SW 1271 (cell line): Measurements from ENCODE around the gene ATP6V0A1.
A peak's percentile ranks its signal among the peaks of the same experiment; 100 is the strongest.

Source experiments
- DNase-seq, 2 experiments: peaks; one replicate each; lab custom pipeline; 2025; lab: John Stamatoyannopoulos, UW

ATP6V0A1 gene

GRCh38 chr17:42562388-42563142, 103.9 kb downstream of the ATP6V0A1 start:
- no peak for DNase-seq

- no peak for DNase-seq
These were observed 104.4 kb downstream of the ATP6V0A1 start for GRCh38 chr17:42563143-42563509.

- DNase-seq, result no peak
These were observed 104.9 kb downstream of the ATP6V0A1 start for GRCh38 chr17:42563543-42563942.

GRCh38 chr17:42563950-42564349, 105.3 kb downstream of the ATP6V0A1 start:
- DNase-seq, result no peak

- DNase-seq, result no peak
These were observed 106.3 kb downstream of the ATP6V0A1 start for GRCh38 chr17:42564815-42565522.

- no peak for DNase-seq
These were observed 107.0 kb downstream of the ATP6V0A1 start for GRCh38 chr17:42565523-42566214.

- DNase-seq, result no peak
These were observed 107.7 kb downstream of the ATP6V0A1 start for GRCh38 chr17:42566215-42566882.

GRCh38 chr17:42566883-42567573, 108.3 kb downstream of the ATP6V0A1 start, which contains the start of gene MLX:
Gene MLX, plus strand, starts transcription at chr17:42567100. Its CDS starts 25 bp downstream, at chr17:42567125.
- peak; percentile 63 to 84 for DNase-seq

- no peak for DNase-seq
These were observed 109.8 kb downstream of the ATP6V0A1 start for GRCh38 chr17:42568341-42569111.

GRCh38 chr17:42571435-42572225, 113.0 kb downstream of the ATP6V0A1 start:
- no peak for DNase-seq
